Activated CD4-positive, alpha-beta memory T cell treated with anti-CD3 and anti-CD28 coated beads, Interleukin-2, amount 10 ng/mL, durations not matched to agents 7 days and 5 days (primary cell): ENCODE data around the gene CACNA1A. TPM values are rescaled to one million over a fixed set of nuclear protein-coding genes. Genes with fewer than 3 reads are reported as not detected.
"Not testable (repeated sequence)": the region's sequence is repeated elsewhere in the genome, so short reads cannot be mapped to it uniquely, and the experiment has no call there.

ENCODE experiments used
- CTCF ChIA-PET: fragments of 350-600 bp; sonication (Branson Sonifier 250); formaldehyde crosslinking; loops from one replicate; lab custom pipeline; 2021; ENCODE audit warnings: antibody characterized with exemption, inconsistent platforms; lab: Charles Lee
- POLR2A ChIA-PET: fragments of 350-600 bp; sonication (Branson Sonifier 250); formaldehyde crosslinking; loops from one replicate; lab custom pipeline; 2021; ENCODE audit warnings: antibody characterized with exemption; lab: Charles Lee
- DNase-seq: peaks from one replicate; pipeline ENCODE4 v3.0.0-alpha.2; 2020
- H3K27ac Mint-ChIP-seq: one replicate; pipeline ENCODE4 v1.8.0; 2021; ENCODE audit warnings: mild to moderate bottlenecking, mixed read lengths
- H3K27me3 Mint-ChIP-seq: one replicate; pipeline ENCODE4 v1.8.0; 2021; ENCODE audit warnings: mixed read lengths
- H3K36me3 Mint-ChIP-seq: one replicate; pipeline ENCODE4 v1.8.0; 2021; ENCODE audit warnings: low read depth, mixed read lengths
- H3K4me1 Mint-ChIP-seq: one replicate; pipeline ENCODE4 v1.8.0; 2021; ENCODE audit warnings: mixed read lengths
- H3K4me3 Mint-ChIP-seq: one replicate; pipeline ENCODE4 v1.8.0; 2021; ENCODE audit warnings: mild to moderate bottlenecking, mixed read lengths
- H3K9me3 Mint-ChIP-seq: one replicate; pipeline ENCODE4 v1.8.0; 2021; ENCODE audit warnings: mixed read lengths
- total RNA-seq, 2 experiments: library from RNA; stranded (reverse); gene quantifications; one replicate each; pipeline ENCODE4 v1.2.3, GENCODE V29; 2021

The CACNA1A gene
- total RNA-seq = 1 to 10 TPM; 3.6 to 4.1 TPM

DNA sequence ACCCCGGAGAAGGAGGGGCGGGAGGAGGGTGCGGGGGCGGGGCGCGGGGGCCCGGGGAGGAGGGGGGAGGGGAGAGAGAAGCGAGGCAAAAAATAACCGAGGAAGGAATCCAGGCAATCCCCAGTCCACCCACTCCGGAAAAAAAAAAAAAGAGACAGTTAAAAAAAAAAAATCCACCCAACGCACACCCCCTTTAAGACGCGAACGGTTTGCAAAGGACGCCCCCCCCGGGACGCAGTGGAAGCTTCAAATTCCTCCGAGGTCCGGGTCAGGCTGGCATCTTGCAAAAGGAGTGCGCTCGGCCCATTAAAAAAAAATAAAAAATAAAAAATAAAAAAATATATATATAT lies at the start of gene CACNA1A:
CACNA1A (minus strand) TSS at position 9 of the 350 bp plus-strand sequence. CDS start 255 bp downstream, outside the sequence.
- Mint-ChIP-seq H3K4me1 (no peaks in the 10 kb centered on the region), H3K27ac (no peak within 1 kb of the TSS), H3K9me3 (no peaks in the 10 kb centered on the region), H3K4me3 (no peak within 1 kb of the TSS), H3K27me3 (peaks cover 49% of the 10 kb centered on the region), H3K36me3 (no peaks in the 10 kb centered on the region)
- DNase-seq = no peak
- ChIA-PET POLR2A (no interaction called here), CTCF (no interaction called here)

DNA sequence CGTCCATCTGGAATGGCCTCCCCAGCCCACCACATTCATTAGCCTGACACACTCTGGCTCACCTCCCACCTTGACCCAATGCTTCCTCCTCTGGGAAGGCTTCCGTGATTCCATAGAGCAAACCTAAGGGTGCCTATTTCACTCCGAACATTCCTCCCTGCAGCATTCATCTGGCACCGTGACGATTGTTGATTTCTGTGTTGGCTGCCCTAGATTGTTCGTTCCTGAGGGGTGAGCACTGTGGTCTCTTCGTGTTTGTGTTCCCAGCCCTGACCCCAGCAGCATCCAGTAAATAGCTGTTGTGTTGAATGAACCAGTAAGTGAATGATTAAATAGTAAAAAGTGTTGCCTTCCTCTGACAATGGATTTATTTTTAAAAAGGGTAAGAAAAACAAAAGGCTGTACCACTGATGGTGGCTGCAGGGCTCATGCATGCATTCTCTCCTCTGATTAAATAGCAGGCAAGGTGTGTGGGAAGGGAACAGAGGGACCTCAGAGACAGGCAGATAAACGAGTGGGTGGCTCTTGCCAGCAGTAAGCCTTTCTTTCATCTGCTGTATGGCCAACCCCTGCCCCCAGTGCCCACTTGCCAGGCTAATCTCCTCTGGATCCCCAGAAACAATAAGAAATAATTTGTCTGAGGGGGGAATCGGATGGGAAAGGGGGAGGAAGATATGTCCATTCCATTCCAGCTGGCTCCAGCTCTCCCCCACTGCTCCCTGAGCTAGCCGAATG lies 48.4 kb upstream of the CACNA1A start:
- H3K27me3 Mint-ChIP-seq = peaks cover 11% of the 10 kb centered on the region
- H3K4me3 Mint-ChIP-seq = no peak overlapping the region
- ChIA-PET CTCF (no interaction called here), POLR2A (no interaction called here)
- H3K27ac Mint-ChIP-seq = no peak overlapping the region
- no peak for DNase-seq
- H3K36me3 Mint-ChIP-seq = no peaks in the 10 kb centered on the region
- no peaks in the 10 kb centered on the region for H3K9me3 Mint-ChIP-seq
- H3K4me1 Mint-ChIP-seq = no peaks in the 10 kb centered on the region

DNA sequence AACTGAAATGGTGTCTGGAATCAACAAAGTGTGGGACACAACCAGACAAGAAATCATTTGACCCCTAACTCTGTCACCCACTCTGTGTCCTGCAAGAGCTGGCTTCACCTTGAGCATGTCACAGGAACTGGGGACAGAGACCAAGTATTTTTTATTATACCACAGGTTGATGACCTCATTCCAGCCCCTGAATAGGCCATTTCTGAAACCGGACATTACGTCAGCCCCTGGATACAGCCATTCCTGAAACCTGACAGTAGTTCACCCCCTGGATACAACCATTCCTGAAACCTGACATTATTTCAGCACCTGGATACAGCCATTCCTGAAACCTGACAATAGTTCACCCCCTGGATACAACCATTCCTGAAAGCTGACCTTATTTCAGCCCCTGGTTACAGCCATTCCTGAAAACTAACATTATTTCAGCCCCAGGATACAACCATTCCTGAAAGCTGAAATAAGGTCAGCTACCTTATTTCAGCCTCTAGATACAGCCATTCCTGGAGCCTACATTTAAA lies 47.7 kb upstream of the CACNA1A start:
- H3K9me3 Mint-ChIP-seq = no peaks in the 10 kb centered on the region
- peaks cover 13% of the 10 kb centered on the region for H3K27me3 Mint-ChIP-seq
- no peaks in the 10 kb centered on the region for H3K4me1 Mint-ChIP-seq
- no peaks in the 10 kb centered on the region for H3K36me3 Mint-ChIP-seq
- ChIA-PET CTCF (no interaction called here), POLR2A (no interaction called here)
- no peak for DNase-seq
- H3K27ac Mint-ChIP-seq = no peak overlapping the region
- H3K4me3 Mint-ChIP-seq = no peak overlapping the region

DNA sequence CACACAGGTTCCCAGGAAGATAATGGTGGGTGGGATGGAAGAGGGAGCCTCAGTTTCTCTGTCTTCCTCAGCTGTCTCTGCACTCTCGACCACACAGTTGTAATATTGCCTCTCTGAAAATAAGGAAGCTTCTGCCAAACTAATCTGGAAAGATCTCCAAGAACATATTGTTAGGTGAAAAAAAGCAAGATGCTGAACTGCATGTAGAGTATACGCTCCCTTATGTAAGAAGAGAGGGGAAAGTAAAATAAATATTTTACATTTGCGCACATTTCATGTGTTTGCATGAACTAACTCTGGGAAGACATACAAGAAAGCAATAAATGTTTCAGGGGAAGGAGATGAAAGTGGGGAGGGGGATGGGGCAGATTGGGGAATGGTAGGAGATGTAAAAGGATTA lies 41.9 kb upstream of the CACNA1A start:
- Mint-ChIP-seq H3K4me3 (no peak overlapping the region), H3K27ac (no peak overlapping the region), H3K4me1 (no peaks in the 10 kb centered on the region), H3K27me3 (peaks cover 11% of the 10 kb centered on the region), H3K9me3 (peaks cover 3% of the 10 kb centered on the region), H3K36me3 (no peaks in the 10 kb centered on the region)
- DNase-seq = no peak
- ChIA-PET CTCF (interaction anchor here (0.8 kb wide), 1 partner anchor 40 kb away, joined by 3 read pairs; no protein-coding TSS in a partner anchor), POLR2A (no interaction called here)

DNA sequence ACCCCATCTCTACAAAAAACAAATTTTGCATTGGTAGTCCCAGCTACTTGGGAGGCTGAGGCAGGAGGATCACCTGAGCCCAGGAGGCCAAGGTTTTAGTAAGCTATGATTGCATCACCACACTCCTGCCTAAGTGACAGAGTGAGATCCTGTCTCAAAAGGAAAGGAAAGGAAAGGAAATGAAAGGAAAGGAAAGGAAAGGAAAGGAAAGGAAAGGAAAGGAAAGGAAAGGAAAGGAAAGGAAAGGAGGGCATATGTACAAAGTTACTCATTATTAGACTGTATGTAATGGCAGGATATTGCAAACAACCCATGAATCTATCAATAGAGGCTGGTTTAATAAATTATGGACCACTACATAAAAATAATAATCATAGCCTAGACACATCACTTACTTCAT lies 40.8 kb upstream of the CACNA1A start:
- no peak overlapping the region for H3K4me3 Mint-ChIP-seq
- no peaks in the 10 kb centered on the region for H3K4me1 Mint-ChIP-seq
- no peak overlapping the region for H3K27ac Mint-ChIP-seq
- no peaks in the 10 kb centered on the region for H3K36me3 Mint-ChIP-seq
- H3K9me3 Mint-ChIP-seq = peaks cover 3% of the 10 kb centered on the region
- H3K27me3 Mint-ChIP-seq = peaks cover 11% of the 10 kb centered on the region
- no peak for DNase-seq
- CTCF ChIA-PET = no interaction called here
- POLR2A ChIA-PET = no interaction called here

DNA sequence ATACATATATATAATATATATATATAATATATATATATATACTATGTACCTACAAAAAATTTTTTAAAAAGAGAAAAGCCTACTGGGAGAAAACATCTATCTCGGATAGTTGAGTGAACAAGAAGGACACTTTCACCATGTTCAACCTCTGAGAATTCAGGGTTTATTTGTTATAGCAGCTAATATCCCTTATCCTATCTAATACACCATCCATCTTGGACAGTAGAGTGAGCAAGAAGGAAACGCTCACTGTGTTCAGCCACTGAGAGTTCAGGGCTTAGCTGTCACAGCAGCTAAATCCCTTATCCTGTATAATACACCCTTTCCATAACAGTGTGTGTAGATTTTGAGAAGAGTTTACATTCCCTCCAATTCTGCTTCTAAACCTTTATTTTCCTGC lies 38.1 kb upstream of the CACNA1A start:
- Mint-ChIP-seq H3K9me3 (peaks cover 3% of the 10 kb centered on the region), H3K27me3 (peaks cover 8% of the 10 kb centered on the region), H3K27ac (no peak overlapping the region), H3K4me3 (no peak overlapping the region), H3K4me1 (no peaks in the 10 kb centered on the region), H3K36me3 (no peaks in the 10 kb centered on the region)
- CTCF ChIA-PET = no interaction called here
- POLR2A ChIA-PET = no interaction called here
- no peak for DNase-seq

DNA sequence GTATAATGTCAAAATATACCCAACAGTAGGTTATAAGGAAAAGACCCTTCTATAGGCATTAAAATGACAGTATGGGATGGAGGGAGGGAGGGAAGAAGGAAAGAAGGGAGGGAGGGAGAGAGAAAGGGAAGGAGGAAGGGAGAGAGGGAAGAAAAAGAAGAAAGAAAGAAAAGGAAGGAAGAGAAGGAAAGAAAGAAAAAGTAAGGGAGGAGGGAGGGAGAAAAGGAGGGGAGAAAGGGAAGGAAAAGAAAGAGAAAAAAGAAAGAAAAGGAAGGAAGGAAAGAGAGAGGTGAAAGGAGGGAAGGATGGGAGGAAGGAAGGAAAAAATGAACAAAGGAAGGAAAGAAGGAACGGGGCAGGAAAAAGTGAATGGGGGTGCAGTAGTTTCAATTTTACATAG lies 35.3 kb upstream of the CACNA1A start:
- Mint-ChIP-seq H3K27me3 (peaks cover 5% of the 10 kb centered on the region), H3K9me3 (peaks cover 3% of the 10 kb centered on the region), H3K4me1 (no peaks in the 10 kb centered on the region), H3K27ac (no peak overlapping the region), H3K36me3 (no peaks in the 10 kb centered on the region), H3K4me3 (no peak overlapping the region)
- DNase-seq = no peak
- ChIA-PET CTCF (no interaction called here), POLR2A (no interaction called here)

DNA sequence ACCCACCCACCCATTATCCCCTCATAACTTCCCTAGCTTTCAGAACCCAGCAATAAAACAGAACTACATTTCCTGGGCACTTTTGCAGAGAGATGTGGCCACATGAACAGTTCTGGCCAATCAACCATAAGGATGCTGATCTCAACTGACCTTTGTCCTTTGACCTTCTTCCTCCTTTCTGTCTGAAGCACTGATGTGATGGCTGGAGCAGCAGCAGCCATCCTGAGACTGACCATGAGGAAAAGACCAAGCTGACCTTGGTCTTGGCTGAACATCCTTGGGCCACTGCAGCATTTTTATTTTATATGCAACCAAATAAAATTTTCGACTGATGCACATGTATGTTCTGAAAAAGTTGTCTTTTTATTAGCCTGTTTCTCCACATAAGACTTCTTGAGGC lies 33.1 kb upstream of the CACNA1A start:
- Mint-ChIP-seq H3K4me3 (no peak overlapping the region), H3K27me3 (peaks cover 5% of the 10 kb centered on the region), H3K27ac (no peak overlapping the region), H3K4me1 (no peaks in the 10 kb centered on the region), H3K9me3 (peaks cover 3% of the 10 kb centered on the region), H3K36me3 (no peaks in the 10 kb centered on the region)
- ChIA-PET CTCF (no interaction called here), POLR2A (no interaction called here)
- no peak for DNase-seq

DNA sequence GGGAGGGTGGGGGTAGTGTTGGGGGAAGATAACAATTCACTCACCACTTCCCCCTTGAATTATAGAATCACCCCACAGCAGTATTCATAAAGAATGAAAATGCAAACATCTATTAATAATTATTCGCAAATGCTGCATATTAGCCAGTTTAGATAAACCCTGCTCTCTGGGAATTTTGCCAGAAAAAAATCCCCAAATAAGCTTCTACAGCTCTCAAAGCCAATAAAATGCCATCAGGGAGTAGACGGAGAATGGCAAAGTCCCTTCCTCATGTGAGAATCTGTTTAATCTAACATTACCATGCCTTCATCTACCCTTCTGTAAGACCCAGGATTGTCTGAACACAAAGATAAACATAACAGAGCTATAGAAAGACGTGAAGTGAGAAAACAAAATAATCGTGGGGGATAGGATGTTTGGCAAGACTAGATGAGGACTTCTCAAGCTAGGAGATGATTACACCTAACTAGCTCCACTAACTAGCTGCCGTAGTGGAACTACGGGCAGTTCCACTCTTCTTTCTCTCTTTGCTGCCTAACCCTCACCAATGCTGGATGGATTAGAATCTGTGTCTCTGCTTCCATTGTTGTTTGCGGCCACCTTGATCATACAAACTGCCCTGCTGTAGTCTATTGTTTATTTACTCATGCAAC lies 32.4 kb upstream of the CACNA1A start:
- no peak for DNase-seq
- ChIA-PET CTCF (no interaction called here), POLR2A (no interaction called here)
- peaks cover 3% of the 10 kb centered on the region for H3K27me3 Mint-ChIP-seq
- no peaks in the 10 kb centered on the region for H3K36me3 Mint-ChIP-seq
- H3K27ac Mint-ChIP-seq = no peak overlapping the region
- no peaks in the 10 kb centered on the region for H3K4me1 Mint-ChIP-seq
- peaks cover 1% of the 10 kb centered on the region for H3K9me3 Mint-ChIP-seq
- H3K4me3 Mint-ChIP-seq = no peak overlapping the region

DNA sequence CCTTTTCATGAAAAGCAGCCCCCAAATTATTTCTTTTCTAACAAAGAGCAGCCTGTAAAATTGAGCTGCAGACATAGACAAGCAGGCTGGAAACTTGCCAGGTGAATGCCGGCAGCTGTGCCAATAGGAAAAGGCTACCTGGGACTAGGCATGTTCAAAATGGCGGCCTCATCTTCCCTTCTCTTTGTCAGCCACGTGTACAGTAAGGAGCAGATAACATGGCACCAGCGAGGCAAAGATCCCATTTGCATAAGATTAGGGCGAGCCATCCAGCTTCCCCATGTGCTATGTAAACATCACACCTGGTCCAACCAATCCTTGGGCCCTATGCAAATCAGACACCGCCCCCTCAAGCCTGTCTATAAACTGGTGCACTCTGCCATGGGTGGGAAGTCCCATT lies 31.2 kb upstream of the CACNA1A start:
- CTCF ChIA-PET = no interaction called here
- POLR2A ChIA-PET = no interaction called here

DNA sequence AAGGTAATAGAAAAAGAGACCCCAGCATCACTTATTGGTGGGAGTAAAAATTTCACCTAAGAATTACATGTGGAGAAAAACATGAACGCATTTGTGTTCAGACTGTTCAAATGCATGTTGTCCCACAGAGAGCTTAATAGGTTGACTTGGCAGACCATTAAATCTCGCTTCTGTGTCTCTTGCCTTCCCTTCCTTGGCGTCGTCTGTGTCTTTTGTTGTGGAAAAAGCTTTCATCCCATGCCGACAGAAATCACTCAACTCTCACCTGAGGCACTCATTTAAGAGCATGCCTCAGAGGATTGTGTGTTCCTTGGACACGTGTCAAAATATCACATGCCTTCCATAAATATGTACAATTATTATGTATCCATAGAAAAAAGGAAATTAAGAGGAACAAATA lies 24.4 kb upstream of the CACNA1A start:
- ChIA-PET CTCF (no interaction called here), POLR2A (no interaction called here)
- no peak for DNase-seq
- no peaks in the 10 kb centered on the region for H3K4me1 Mint-ChIP-seq
- no peaks in the 10 kb centered on the region for H3K27me3 Mint-ChIP-seq
- no peak overlapping the region for H3K4me3 Mint-ChIP-seq
- H3K9me3 Mint-ChIP-seq = peaks cover 4% of the 10 kb centered on the region
- H3K27ac Mint-ChIP-seq = no peak overlapping the region
- H3K36me3 Mint-ChIP-seq = no peaks in the 10 kb centered on the region

More for the DNA sequence above, 31.2 kb upstream of the CACNA1A start:
- H3K9me3 Mint-ChIP-seq = no peaks in the 10 kb centered on the region
- no peak for DNase-seq
- peaks cover 2% of the 10 kb centered on the region for H3K27me3 Mint-ChIP-seq
- no peak overlapping the region for H3K27ac Mint-ChIP-seq
- no peaks in the 10 kb centered on the region for H3K4me1 Mint-ChIP-seq
- H3K4me3 Mint-ChIP-seq = no peak overlapping the region
- H3K36me3 Mint-ChIP-seq = no peaks in the 10 kb centered on the region

DNA sequence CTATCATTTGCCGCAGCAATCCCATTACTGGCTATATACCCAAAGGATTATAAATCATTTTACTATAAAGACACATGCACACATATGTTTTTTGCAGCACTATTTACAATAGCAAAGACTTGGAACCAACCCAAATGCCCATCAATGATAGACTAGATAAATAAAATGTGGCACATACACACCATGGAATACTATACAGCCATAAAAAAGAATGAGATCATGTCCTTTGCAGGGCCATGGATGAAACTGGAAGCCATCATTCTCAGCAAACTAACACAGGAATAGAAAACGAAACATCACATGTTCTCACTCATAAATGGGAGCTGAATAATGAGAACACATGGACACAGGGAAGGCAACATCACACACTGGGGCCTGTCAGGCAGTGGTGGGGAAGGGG lies 23.4 kb upstream of the CACNA1A start:
- H3K36me3 Mint-ChIP-seq, DNase-seq, H3K27ac Mint-ChIP-seq, H3K9me3 Mint-ChIP-seq, H3K4me3 Mint-ChIP-seq, H3K4me1 Mint-ChIP-seq, POLR2A ChIA-PET, H3K27me3 Mint-ChIP-seq, CTCF ChIA-PET: not testable (repeated sequence)

DNA sequence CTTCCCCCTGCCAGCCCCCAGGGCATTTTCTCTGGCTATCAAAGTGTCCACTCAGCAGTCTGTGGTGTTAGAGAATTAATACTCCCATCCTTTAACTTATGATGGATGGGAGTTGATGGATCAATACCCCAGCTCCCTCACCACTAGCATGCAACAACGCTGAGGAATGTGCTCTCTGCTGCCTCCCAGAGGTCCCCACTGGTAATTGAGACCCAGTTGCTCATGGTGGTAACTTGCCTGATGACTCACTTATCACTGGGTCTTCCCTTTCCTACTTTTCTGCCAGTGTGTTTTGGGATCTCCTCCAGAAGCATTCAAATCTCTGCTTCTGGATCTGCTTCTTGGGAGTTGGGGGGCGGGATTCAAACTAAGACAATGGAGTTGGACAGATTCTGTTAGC lies 20.3 kb upstream of the CACNA1A start:
- peak; percentile 19 for DNase-seq
- Mint-ChIP-seq H3K4me1 (no peaks in the 10 kb centered on the region), H3K4me3 (no peak overlapping the region), H3K36me3 (no peaks in the 10 kb centered on the region), H3K27me3 (peaks cover 1% of the 10 kb centered on the region), H3K9me3 (peaks cover 10% of the 10 kb centered on the region), H3K27ac (no peak overlapping the region)
- POLR2A ChIA-PET = no interaction called here
- CTCF ChIA-PET = no interaction called here

DNA sequence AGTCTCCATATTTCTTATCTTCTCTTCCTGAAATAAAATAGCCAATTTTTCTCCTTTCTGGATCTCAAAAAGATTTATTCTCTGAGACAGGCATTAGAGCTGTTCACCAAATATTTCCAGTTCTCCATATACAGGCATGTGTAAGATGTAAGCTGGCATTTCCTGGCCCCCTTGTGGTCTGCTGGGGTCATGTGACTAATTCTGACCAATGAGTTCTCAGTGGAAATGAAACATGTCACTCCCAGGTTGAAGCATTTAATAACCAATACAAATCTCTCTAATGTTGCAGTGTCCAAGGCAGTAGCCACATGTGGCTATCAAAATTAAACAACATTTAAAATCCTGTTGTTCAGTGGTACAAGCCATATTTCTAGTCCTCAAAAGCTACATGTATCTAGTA lies 14.8 kb upstream of the CACNA1A start:
- ChIA-PET CTCF (no interaction called here), POLR2A (no interaction called here)
- Mint-ChIP-seq H3K9me3 (peaks cover 17% of the 10 kb centered on the region), H3K27me3 (peaks cover 1% of the 10 kb centered on the region), H3K4me1 (no peaks in the 10 kb centered on the region), H3K27ac (no peak overlapping the region), H3K4me3 (no peak overlapping the region), H3K36me3 (no peaks in the 10 kb centered on the region)
- DNase-seq = no peak
